ENCODE data around the gene DENND1A. TPM values are rescaled to one million over a fixed set of nuclear protein-coding genes. Genes with fewer than 3 reads are reported as not detected.

DENND1A gene
- total and polyA plus RNA-seq, 2 experiments from 2014 or later: 13.1 to 28.7 TPM

DNA sequence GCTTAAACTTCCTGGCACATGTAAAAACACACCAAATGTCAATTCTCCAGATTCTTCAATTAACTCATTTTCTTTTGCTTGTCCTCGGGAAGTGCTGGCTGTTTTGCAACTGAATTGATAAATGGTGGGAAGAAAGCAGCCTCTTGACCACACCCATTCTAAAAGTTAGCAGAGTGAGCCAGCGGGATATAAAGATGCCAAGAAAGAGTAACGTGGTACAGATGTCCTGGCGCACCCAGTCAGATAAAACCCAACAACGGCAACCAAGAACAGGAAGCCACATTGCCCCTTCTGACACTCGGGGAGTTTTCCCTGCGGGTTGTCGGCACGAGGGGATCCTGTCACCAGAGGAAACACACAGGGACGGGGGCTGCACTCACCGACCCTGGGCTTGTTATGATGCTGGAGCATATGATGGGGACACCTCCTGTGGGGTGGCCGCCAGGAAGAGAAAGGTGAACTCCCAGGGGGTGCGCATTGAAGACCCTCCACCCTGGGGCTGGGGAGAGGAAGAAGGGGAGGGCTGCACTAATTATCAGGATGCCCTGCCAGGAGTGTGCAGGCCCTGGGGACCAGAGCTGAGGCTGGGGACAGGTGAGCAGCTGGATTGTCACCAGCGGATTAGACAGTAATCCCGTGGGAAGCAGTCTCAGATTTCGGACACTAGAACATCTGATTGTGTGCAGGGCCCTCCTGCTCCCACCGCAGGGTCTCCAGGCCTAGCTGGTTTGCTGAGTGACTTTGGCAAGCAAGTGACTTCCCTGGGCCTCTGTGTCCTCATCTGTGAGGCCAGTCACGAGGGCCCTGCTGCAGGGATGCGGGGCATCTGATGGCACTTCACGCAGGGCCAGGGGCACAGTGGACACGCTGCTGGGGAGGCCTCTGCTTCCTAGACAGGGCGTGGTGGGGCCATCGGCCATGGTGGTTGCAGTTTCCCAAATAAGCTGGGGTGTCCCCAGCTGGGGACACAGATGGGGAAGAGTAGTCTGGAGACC, 514.7 kb downstream of the DENND1A start (continued):
- TF ChIP-seq, protein P1, sequence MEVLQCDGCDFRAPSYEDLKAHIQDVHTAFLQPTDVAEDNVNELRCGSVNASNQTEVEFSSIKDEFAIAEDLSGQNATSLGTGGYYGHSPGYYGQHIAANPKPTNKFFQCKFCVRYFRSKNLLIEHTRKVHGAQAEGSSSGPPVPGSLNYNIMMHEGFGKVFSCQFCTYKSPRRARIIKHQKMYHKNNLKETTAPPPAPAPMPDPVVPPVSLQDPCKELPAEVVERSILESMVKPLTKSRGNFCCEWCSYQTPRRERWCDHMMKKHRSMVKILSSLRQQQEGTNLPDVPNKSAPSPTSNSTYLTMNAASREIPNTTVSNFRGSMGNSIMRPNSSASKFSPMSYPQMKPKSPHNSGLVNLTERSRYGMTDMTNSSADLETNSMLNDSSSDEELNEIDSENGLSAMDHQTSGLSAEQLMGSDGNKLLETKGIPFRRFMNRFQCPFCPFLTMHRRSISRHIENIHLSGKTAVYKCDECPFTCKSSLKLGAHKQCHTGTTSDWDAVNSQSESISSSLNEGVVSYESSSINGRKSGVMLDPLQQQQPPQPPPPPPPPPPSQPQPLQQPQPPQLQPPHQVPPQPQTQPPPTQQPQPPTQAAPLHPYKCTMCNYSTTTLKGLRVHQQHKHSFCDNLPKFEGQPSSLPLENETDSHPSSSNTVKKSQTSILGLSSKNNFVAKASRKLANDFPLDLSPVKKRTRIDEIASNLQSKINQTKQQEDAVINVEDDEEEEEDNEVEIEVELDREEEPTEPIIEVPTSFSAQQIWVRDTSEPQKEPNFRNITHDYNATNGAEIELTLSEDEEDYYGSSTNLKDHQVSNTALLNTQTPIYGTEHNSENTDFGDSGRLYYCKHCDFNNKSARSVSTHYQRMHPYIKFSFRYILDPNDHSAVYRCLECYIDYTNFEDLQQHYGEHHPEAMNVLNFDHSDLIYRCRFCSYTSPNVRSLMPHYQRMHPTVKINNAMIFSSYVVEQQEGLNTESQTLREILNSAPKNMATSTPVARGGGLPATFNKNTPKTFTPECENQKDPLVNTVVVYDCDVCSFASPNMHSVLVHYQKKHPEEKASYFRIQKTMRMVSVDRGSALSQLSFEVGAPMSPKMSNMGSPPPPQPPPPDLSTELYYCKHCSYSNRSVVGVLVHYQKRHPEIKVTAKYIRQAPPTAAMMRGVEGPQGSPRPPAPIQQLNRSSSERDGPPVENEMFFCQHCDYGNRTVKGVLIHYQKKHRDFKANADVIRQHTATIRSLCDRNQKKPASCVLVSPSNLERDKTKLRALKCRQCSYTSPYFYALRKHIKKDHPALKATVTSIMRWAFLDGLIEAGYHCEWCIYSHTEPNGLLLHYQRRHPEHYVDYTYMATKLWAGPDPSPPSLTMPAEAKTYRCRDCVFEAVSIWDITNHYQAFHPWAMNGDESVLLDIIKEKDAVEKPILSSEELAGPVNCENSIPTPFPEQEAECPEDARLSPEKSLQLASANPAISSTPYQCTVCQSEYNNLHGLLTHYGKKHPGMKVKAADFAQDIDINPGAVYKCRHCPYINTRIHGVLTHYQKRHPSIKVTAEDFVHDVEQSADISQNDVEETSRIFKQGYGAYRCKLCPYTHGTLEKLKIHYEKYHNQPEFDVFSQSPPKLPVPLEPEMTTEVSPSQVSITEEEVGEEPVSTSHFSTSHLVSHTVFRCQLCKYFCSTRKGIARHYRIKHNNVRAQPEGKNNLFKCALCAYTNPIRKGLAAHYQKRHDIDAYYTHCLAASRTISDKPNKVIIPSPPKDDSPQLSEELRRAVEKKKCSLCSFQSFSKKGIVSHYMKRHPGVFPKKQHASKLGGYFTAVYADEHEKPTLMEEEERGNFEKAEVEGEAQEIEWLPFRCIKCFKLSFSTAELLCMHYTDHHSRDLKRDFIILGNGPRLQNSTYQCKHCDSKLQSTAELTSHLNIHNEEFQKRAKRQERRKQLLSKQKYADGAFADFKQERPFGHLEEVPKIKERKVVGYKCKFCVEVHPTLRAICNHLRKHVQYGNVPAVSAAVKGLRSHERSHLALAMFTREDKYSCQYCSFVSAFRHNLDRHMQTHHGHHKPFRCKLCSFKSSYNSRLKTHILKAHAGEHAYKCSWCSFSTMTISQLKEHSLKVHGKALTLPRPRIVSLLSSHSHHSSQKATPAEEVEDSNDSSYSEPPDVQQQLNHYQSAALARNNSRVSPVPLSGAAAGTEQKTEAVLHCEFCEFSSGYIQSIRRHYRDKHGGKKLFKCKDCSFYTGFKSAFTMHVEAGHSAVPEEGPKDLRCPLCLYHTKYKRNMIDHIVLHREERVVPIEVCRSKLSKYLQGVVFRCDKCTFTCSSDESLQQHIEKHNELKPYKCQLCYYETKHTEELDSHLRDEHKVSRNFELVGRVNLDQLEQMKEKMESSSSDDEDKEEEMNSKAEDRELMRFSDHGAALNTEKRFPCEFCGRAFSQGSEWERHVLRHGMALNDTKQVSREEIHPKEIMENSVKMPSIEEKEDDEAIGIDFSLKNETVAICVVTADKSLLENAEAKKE (CRISPR knock-in tag; IDR thresholded peaks at IDR 0.05): no peak
- TF ChIP-seq CREB1 (CRISPR knock-in tag; IDR thresholded peaks at IDR 0.05; ENCODE audit: low read depth) (no peak), NANOG (IDR thresholded peaks at IDR 0.05; ENCODE audit: borderline replicate concordance) (no peak), POLR2AphosphoS5 (IDR thresholded peaks at IDR 0.05; ENCODE audit: low read depth) (no peak), STAT1 (IDR thresholded peaks at IDR 0.05; ENCODE audit: unreplicated experiment) (no peak), ZNF114 (CRISPR knock-in tag; IDR thresholded peaks at IDR 0.05) (no peak), EZH2 (IDR thresholded peaks at IDR 0.05; ENCODE audit: low read depth, unreplicated experiment) (no peak), JUNB (IDR thresholded peaks at IDR 0.05; ENCODE audit: unreplicated experiment) (no peak), ZNF331 (CRISPR knock-in tag; IDR thresholded peaks at IDR 0.05; ENCODE audit: low read depth) (no peak)
- TF ChIP-seq, protein P2, sequence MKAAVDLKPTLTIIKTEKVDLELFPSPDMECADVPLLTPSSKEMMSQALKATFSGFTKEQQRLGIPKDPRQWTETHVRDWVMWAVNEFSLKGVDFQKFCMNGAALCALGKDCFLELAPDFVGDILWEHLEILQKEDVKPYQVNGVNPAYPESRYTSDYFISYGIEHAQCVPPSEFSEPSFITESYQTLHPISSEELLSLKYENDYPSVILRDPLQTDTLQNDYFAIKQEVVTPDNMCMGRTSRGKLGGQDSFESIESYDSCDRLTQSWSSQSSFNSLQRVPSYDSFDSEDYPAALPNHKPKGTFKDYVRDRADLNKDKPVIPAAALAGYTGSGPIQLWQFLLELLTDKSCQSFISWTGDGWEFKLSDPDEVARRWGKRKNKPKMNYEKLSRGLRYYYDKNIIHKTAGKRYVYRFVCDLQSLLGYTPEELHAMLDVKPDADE (IDR thresholded peaks at IDR 0.05): no peak
